Measurements from ENCODE around the gene NDUFAF5. TPM values are rescaled to one million over a fixed set of nuclear protein-coding genes. Genes with fewer than 3 reads are reported as not detected.

NDUFAF5 gene
- polyA plus RNA-seq, 10 donors: 13.6 to 24.8 (median 18.1) TPM

GRCh38 chr20:13772529-13772928, 12.3 kb upstream of the NDUFAF5 start:
- DNase-seq: no peak

GRCh38 chr20:13775867-13776266, 9.0 kb upstream of the NDUFAF5 start:
- no peak for DNase-seq

- no peak for DNase-seq
Measured at GRCh38 chr20:13777171-13777601, 7.6 kb upstream of the NDUFAF5 start.

- DNase-seq: no peak
Measured at GRCh38 chr20:13778827-13779226, 6.0 kb upstream of the NDUFAF5 start.

- no peak for DNase-seq
Measured at GRCh38 chr20:13783528-13783927, 1.3 kb upstream of the NDUFAF5 start.

GRCh38 chr20:13784271-13784892, 446 bp upstream of the NDUFAF5 start:
- no peak for DNase-seq

GRCh38 chr20:13786143-13786828, 1.5 kb downstream of the NDUFAF5 start:
- no peak for DNase-seq

GRCh38 chr20:13788167-13788834, 3.5 kb downstream of the NDUFAF5 start:
- DNase-seq: peak; percentile 27 to 63 (median 49)

GRCh38 chr20:13790708-13791107, 5.9 kb downstream of the NDUFAF5 start:
- no peak for DNase-seq

- peak in 1 of 3 donors; percentile 5 for DNase-seq
Measured at GRCh38 chr20:13791540-13792459, 7.0 kb downstream of the NDUFAF5 start.

GRCh38 chr20:13793001-13793400, 8.2 kb downstream of the NDUFAF5 start:
- no peak for DNase-seq

GRCh38 chr20:13794667-13795066, 9.8 kb downstream of the NDUFAF5 start:
- DNase-seq: no peak

GRCh38 chr20:13799040-13799439, 14.2 kb downstream of the NDUFAF5 start:
- no peak for DNase-seq

GRCh38 chr20:13799974-13800373, 15.1 kb downstream of the NDUFAF5 start:
- no peak for DNase-seq

- peak; percentile 68 to 84 (median 83) for DNase-seq
Measured at GRCh38 chr20:13800728-13801134, 15.9 kb downstream of the NDUFAF5 start.

- no peak for DNase-seq
Measured at GRCh38 chr20:13809373-13809772, 24.5 kb downstream of the NDUFAF5 start.

GRCh38 chr20:13809855-13810254, 25.0 kb downstream of the NDUFAF5 start:
- no peak for DNase-seq

GRCh38 chr20:13810446-13810845, 25.6 kb downstream of the NDUFAF5 start:
- no peak for DNase-seq

- no peak for DNase-seq
Measured at GRCh38 chr20:13813910-13814309, 29.1 kb downstream of the NDUFAF5 start.

GRCh38 chr20:13814672-13815071, 29.8 kb downstream of the NDUFAF5 start:
- DNase-seq: no peak

GRCh38 chr20:13816757-13817156, 31.9 kb downstream of the NDUFAF5 start:
- DNase-seq: no peak

GRCh38 chr20:13817342-13817741, 32.5 kb downstream of the NDUFAF5 start:
- no peak for DNase-seq

All from muscle of back (tissue), 11 donors.